ENCODE results near the gene ATP13A5. TPM values are rescaled to one million over a fixed set of nuclear protein-coding genes. Genes with fewer than 3 reads are reported as not detected.

Gene ATP13A5
- total RNA-seq, 1 donor from 2014 or later, result not detected

GRCh38 chr3:193333229-193333628 is 45.3 kb downstream of the ATP13A5 start:
- Mint-ChIP-seq H3K36me3 (no peaks in the 10 kb centered on the region), H3K27me3 (ENCODE audit: low read depth) (peaks cover 5% of the 10 kb centered on the region), H3K4me3 (no peak overlapping the region), H3K27ac (no peak overlapping the region), H3K4me1 (no peaks in the 10 kb centered on the region), H3K9me3 (no peaks in the 10 kb centered on the region)
- DNase-seq (ENCODE audit: low spot score in 2 of 2, unreplicated experiment in 2 of 2), result no peak
- TF ChIP-seq, protein P1, sequence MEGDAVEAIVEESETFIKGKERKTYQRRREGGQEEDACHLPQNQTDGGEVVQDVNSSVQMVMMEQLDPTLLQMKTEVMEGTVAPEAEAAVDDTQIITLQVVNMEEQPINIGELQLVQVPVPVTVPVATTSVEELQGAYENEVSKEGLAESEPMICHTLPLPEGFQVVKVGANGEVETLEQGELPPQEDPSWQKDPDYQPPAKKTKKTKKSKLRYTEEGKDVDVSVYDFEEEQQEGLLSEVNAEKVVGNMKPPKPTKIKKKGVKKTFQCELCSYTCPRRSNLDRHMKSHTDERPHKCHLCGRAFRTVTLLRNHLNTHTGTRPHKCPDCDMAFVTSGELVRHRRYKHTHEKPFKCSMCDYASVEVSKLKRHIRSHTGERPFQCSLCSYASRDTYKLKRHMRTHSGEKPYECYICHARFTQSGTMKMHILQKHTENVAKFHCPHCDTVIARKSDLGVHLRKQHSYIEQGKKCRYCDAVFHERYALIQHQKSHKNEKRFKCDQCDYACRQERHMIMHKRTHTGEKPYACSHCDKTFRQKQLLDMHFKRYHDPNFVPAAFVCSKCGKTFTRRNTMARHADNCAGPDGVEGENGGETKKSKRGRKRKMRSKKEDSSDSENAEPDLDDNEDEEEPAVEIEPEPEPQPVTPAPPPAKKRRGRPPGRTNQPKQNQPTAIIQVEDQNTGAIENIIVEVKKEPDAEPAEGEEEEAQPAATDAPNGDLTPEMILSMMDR (IDR thresholded peaks at IDR 0.05; ENCODE audit: unreplicated experiment), result no peak

- H3K9me3 Mint-ChIP-seq, result no peaks in the 10 kb centered on the region
- DNase-seq (ENCODE audit: low spot score in 2 of 2, unreplicated experiment in 2 of 2), result no peak
- H3K4me1 Mint-ChIP-seq, result no peaks in the 10 kb centered on the region
- no peaks in the 10 kb centered on the region for H3K36me3 Mint-ChIP-seq
- no peak overlapping the region for H3K27ac Mint-ChIP-seq
- TF ChIP-seq, protein P1 (IDR thresholded peaks at IDR 0.05; ENCODE audit: unreplicated experiment), result no peak
- H3K27me3 Mint-ChIP-seq (ENCODE audit: low read depth), result peaks cover 4% of the 10 kb centered on the region
- no peak overlapping the region for H3K4me3 Mint-ChIP-seq
Observed at GRCh38 chr3:193330555-193331204, 47.9 kb downstream of the ATP13A5 start.

DNA sequence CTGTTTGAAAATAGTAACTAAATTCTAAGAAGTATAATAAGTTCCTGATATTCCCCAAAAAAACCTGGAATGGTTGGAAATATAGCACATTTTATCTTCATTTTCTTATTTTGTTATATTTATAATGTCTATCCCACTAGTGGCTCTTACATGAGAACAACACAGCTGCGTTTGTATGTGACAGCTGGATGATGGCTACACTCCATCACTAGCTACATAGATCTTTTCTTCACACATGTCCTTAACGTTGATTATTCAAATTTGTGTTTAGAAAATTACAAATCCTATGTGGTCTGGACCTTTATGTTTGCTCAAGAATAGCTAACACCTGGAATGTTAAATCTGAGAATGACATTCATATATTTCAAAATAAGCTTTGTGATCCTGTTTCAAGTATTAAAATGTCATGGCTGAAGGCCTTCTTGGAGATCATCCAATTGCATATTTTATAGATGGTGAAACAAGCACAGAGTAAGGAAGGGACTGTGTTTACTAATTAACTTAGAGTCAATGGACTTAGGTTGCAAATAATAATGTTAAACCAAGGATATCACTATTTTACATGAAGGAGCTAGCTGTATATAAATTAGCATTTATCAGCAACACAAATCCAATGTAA is 60.8 kb downstream of the ATP13A5 start:
- TF ChIP-seq, protein P1 (IDR thresholded peaks at IDR 0.05; ENCODE audit: unreplicated experiment), result no peak
- H3K4me1 Mint-ChIP-seq, result no peaks in the 10 kb centered on the region
- H3K9me3 Mint-ChIP-seq, result no peaks in the 10 kb centered on the region
- no peak overlapping the region for H3K27ac Mint-ChIP-seq
- no peak for DNase-seq (ENCODE audit: low spot score in 2 of 2, unreplicated experiment in 2 of 2)
- H3K27me3 Mint-ChIP-seq (ENCODE audit: low read depth), result peaks cover 14% of the 10 kb centered on the region
- H3K36me3 Mint-ChIP-seq, result no peaks in the 10 kb centered on the region
- no peak overlapping the region for H3K4me3 Mint-ChIP-seq

DNA sequence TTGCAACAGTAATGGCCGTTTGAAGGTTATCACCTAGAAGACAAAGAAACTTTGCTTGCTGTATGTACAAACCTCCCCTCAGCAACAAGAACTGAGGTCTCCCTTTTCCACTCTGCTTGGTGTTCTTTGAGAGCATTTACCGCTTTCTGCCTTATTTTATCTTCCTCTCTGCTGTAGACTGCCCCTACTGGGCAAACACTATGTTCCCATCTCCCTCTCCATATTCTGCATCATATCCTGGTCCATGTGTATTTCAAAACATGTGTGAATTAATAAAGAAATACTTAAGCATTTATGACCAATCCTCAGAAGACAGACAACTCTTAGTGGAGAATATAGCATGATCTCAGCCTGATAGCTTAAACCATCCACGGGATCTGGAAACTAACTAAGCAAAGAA is 64.4 kb downstream of the ATP13A5 start:
- Mint-ChIP-seq H3K9me3 (no peaks in the 10 kb centered on the region), H3K27me3 (ENCODE audit: low read depth) (peaks cover 12% of the 10 kb centered on the region), H3K4me1 (peaks cover 9% of the 10 kb centered on the region), H3K36me3 (no peaks in the 10 kb centered on the region), H3K27ac (no peak overlapping the region), H3K4me3 (no peak overlapping the region)
- TF ChIP-seq, protein P1 (IDR thresholded peaks at IDR 0.05; ENCODE audit: unreplicated experiment), result no peak
- no peak for DNase-seq (ENCODE audit: low spot score in 2 of 2, unreplicated experiment in 2 of 2)

- H3K36me3 Mint-ChIP-seq, result no peaks in the 10 kb centered on the region
- H3K4me1 Mint-ChIP-seq, result peaks cover 9% of the 10 kb centered on the region
- H3K4me3 Mint-ChIP-seq, result no peak overlapping the region
- H3K27ac Mint-ChIP-seq, result no peak overlapping the region
- TF ChIP-seq, protein P1 (IDR thresholded peaks at IDR 0.05; ENCODE audit: unreplicated experiment), result no peak
- peaks cover 21% of the 10 kb centered on the region for H3K27me3 Mint-ChIP-seq (ENCODE audit: low read depth)
- no peaks in the 10 kb centered on the region for H3K9me3 Mint-ChIP-seq
- no peak for DNase-seq (ENCODE audit: low spot score in 2 of 2, unreplicated experiment in 2 of 2)
Observed at GRCh38 chr3:193313061-193313958, 65.2 kb downstream of the ATP13A5 start.

All from mesothelial cell of epicardium (in vitro differentiated cells).